Stimulated activated CD8-positive, alpha-beta memory T cell treated with anti-CD3 and anti-CD28 coated beads, Interleukin-4, amount 100 ng/mL, for 4 hours (primary cell): Measurements from ENCODE around the gene CD300LD.

Source experiments
- DNase-seq, 2 donors: peaks; one replicate each; pipeline ENCODE4 v3.0.0-alpha.2; 2020; ENCODE audit warnings: low read depth in 2 of 2, low spot score in 1 of 2

Gene CD300LD

DNA sequence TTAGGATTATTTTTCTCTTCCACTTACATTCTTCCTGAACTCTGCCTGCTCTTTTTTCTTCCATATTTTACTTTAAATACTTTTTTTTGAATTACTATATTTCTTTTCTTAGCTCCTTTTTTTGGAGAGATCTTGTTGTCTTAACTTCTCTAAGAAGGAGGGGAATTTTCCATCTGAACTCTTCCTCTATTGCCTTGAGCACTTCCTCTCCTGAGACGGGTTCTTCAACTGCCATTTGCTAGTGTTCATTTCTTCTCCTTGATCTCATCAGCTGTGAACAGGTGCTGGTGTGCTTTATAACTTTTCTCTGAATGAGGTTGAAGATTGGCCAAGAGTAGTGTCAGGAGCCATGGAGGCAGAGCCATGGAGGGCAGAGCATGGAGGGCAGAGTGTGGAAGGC, 15.1 kb upstream of the CD300LD start:
- no peak for DNase-seq

DNA sequence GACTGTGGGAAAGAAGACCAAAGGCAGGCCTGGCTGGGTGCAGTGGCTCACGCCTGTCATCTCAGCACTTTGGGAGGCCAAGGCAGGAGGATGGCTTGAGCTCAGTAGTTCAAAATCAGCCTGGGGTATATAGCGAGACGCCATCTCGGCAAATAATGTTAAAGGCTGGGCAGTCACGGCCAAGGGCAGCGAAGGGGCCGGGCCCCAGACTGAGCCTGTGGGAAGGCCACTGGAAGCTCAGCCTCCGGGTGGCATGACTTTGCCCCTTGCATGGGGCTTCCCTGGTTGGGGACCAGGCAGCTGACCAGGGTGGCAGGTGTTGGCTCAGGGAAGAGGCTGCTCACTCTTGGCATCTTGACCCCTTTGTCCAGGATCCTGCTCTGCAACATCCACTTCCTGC, 14.0 kb upstream of the CD300LD start:
- no peak for DNase-seq

DNA sequence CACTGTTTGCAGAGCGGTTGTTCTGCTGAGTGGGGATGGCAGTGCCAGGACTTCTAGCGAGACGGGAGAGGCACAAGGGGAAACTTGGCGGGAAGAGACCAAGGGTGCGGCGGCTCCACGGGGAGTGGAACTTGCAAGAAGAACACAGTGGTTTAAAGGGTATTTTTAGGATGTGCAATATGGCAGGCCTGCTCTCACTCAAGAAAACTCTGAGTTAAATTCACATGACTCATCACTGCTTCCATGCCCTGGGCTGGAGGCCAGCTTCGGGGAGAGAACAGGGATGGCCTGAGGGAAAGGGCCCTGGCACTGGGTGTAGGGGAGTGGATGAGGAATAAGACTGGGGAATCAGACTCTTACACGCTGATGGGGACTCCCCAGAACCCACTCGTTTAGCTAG, 13.3 kb upstream of the CD300LD start:
- DNase-seq = no peak

DNA sequence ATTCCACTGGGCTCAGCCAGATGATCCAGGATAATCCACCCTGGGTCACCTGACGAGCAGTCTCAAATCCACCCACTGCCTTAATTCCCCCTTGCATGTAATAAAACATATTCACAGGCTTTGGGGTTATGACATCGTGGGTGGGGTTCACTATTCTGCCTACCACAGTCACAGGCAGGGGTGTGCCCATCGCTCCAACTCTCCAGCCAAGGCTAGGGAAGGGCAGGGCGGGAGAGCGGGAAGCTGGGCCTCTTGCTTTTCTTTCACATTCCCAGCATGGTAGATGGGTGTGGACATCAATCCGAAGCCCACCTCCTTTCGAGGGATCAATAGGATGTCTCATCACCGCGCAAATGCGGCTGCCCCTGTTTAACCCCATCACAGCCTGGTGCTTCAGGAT, 12.7 kb upstream of the CD300LD start:
- no peak for DNase-seq

DNA sequence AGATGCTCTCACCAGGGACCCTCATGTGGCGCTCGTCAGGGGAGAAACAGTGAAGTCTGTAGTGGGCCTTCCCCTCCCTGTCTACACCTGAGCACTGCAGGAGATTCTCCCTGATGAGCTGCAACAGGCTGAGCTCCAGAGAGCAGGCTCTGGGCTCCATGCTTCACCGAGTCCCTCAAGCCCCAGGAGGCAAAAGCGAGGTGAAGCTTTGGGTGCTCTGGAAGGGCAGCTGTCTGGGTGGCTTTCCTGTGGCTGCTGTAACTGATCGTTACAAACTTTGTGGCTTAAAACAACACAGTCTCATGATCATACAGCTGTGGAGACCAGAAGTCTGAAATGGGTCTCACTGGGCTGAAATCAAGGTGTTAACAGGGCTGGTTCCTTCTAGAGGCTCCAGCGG, 12.1 kb upstream of the CD300LD start:
- DNase-seq = no peak

DNA sequence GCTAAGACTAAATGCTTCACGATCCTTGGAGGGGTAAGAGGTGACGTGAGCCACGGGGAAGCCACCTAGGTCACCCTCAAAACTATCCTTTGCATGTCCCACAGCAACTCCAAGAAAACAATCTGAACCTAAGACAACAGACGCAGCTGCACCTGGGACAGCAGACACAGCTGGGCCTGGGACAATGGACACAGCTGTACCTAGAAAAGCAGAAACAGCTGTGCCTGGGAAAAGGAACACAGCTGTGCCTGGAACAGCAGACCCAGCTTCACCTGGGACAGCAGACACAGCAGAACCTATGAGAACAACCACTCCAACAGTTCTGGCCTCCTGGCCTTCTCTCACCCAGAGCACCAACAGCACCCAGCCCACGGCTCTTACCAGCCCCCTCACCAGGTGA, 11.7 kb upstream of the CD300LD start:
- DNase-seq = no peak

DNA sequence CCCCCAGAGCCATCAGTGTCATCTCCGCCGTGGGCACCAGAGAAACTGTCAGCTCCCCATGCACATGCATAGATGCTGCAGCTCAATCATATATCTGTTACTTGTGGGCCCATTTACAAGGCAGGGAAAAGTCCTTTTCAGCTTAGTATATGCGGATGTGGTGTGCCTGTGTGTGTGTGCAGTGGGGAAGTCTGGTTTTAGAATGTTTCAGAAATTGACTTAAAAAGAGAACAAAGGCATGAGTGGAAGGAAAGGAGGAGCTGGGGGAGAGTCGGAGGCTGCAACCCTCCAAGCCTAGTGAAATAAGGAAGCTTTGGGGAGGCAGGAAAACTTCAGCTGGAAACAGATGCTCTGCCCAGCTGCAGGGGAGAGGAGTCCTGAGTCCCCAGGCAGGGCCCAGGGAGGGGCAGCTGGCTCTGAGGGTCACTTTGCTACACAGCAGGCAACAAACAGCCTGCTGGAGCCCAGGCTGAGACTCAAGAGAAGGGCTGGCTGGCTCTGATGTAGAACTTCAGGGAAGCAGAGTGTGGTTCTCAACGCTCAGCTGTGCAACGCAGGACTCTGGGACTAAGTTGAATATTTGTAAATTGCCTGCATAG, 11.1 kb upstream of the CD300LD start:
- DNase-seq = no peak

DNA sequence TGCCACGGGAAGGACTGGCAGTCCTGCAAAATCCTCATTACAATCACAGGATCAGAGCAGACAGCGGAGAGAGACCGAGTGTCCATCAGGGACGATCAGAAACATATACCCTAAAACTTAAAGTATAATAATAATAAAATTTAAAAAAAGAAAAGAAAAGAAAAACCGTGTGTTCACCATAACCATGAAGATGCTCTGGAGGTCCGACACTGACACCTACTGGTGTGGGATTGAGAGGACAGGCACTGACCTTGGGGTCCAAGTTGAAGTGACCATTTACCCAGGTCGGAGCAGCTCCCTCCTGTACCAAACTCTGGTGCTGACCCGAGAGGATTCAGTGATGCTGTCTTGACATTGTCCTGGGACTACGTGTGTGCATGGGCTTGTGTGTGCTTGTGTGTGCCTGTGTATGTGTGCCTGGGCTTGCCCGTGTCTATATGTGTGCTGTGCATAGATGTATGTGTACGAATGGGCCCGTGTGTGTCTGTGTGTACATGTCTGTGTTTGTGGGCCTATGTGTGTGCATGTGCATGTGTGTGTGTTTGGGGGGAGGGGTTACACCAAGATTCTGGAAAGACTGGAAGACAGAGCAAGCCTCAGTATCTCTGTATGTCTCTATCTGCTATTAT, 10.0 kb upstream of the CD300LD start:
- DNase-seq = no peak

DNA sequence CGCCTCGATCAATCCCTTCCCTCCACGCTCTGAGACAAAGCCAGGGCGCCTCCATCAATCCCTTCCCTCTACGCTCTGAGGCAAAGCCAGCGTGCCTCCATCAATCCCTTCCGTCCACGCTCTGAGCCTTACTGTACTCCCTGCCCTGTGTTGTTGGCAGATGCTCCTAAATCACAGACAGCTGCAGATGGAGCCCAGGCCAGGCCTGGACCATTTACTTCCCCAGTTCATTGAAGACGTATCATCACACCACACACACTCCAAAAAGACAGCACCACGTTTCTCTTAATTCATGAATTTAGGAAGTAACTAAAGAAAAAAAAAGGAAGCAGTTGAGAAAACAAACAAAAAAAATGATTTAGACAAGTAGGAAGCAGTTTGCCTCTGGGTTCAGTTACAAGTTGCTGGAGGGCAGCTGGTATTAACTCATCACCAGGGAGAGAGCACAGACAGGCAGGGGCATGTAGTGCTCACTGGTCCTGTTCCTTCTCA, 7.4 kb upstream of the CD300LD start:
- no peak for DNase-seq

DNA sequence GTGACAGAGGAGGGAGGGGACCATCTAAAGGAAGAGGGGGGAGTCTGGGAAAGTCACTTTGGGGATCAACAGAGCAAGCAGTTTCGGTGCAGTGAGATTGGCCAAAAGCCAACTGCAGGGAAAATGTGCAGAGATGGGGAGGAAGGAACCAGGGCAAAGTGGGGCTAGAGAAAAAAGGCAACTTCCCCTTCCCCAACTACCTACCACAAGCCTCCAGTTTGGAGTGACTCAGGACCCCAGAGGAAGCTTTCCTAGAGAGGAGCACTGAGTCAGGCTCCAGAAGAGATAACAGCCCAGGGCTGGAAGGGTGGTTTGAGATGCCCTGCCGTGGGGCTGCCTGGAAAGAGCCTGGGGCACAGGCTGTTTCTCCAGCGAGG, 6.9 kb upstream of the CD300LD start:
- DNase-seq = no peak

DNA sequence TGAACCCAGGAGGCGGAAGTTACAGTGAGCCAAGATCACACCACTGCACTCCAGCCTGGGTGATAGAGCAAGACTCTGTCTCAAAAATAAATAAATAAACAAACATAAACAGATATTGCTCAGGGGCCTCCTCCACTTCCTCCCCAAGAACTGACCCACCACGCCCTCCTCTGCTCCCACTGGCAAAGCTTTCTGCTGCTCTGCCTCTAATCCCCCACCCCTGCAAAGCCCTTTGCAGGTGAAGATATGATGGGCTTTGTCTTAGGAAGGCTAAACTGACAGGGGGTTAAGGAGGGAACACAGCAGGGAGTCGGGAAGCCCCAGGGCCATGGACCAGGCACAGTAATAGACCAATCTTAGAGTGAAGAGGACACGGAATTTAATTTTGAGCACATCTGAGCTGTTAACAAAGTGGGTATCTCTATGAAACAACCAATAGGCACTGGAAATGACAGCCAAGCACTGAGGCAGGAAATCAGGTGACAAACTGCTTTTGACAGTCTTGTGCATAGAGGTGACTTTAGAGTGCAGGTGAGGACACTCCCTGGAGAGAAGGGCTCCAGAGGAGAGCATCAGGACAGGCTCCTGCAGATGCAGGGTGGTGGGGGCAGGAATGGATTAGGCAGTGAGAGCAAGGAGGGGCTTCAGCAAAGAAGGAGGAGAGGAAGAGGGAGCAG, 6.4 kb upstream of the CD300LD start:
- DNase-seq = no peak

DNA sequence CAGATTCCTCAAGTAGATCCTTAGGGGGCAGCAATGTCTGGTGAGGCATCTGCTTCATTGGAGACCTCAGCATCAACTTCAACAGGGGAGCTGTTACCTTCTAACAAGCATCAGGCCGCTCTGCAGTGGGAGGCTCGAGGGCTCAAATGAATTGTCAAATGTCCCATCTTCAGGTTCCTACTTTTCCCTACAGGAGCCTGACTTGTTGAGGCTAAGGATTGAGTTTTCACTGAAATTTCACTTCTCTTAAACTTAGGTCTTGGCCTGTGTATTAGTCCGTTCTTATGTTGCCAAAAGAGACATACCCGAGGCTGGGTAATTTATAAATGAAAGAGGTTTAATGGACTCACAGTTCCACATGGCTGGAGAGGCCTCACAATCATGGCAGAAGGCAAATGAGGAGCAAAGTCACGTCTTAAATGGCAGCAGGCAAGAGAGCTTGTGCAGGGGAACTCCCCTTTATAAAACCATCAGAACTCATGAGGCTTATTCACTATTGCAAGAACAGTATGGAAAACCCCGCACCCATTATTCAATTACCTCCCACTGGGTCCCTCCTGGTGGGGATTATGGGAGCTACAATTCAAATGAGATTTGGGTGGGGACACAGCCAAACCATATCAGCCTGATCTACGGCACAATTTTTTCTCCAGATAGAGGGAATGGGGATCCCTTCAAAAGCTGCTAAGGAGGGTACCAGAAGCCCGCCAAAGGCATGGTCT, 5.1 kb upstream of the CD300LD start:
- no peak for DNase-seq

DNA sequence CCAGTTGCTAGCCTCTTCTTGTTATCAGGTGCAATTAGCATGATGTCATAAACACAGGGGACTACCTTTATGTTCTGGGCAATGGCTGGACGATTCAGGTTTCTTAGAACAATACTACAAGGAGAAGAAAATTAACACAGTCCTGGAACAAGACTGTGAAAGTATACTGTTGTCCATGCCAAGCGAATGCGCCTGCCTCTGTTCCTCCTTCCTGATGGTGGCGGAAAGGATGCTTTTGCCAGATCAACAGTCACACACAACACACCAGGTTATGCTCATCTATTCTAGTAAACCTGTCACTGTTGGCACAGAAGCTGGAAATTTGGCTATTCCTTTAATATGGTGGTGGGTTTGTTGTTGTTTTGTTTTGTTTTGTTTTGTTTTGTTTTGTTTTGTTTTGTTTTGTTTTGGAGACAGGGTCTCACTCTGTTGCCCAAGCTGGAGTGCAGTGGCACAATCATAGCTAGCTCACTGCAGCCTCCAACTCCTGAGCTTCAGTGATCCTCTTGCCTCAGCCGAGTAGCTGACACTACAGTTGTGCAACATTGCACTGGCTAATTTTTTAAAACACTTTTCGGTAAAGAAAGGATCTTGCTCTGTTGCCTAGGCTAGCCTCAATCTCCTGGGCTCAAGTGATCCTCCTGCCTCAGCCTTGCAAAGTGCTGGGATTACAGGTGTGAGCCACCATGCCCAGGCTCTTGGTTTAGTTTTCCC, 3.1 kb upstream of the CD300LD start:
- DNase-seq = no peak

DNA sequence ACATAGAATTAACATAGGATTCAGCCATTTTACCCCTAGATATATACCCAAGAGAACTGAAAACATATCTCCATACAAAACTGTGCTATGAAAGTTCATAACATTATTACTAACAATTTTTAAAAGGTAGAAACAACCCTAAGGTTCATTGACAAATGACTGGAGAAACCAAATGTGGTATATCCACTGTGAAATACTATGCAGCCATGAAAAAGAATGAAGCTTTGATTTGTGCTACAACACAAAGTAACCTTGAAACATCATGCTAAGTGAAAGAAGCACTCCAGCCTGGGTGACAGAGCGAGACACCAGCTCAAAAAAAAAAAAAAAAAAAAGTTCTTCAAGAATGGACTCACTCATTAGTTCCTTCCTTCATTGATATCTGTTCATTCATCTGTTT, 580 bp downstream of the CD300LD start:
- DNase-seq = no peak

DNA sequence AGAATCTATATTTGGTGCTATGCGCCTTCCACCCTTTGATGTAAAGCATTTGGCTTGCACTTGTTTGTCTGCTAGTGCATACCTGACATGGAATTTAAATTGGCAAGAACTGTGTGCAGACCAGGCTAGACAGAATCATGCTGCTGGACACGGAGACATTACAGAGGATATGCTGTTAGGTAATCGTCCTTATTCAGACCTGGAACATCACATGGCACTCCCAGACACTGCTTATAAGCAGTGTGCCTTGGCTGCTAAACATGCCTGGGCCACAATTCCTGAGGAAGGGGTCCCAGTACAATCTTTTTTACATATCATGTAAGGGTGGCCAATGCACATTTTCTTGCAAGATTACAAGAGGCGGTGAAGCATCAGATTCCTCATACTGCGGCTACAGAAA, 6.4 kb downstream of the CD300LD start:
- no peak for DNase-seq

DNA sequence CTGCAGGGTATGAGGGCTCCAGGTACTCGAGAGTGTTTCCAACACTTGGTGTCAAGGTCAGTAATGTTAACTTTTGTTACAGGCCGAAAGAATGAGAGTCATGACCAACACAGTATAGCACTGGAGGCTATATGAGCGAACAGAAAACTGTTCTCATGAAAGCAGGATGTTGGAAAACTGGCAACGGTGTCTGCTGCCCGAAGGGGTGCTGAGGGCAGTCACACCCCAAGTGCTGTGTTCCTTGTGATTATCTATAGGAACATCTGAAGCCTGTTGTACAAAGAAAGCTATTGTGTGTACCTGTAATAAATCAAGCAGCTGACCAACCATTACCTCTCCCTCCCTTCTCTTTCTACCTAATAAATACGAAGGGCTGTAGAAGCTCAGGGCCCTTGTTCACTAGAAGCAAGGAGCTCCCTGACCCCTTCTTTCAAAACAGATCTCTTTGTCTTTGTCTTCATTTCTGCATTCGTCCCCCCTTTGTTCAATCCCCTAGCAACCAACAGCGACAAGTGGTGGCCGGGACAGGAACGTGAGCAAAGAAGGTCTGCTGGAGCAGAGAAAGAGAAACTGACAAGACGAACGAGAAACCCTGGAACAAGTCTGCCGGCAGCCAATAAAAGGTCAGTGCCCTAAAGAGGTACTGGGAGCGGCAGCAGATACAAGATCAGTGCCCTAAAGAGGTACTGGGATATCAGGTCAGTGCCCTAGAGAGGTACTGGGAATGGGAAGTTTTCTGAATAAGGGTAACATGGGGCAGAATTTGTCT, 7.6 kb downstream of the CD300LD start:
- DNase-seq = no peak

DNA sequence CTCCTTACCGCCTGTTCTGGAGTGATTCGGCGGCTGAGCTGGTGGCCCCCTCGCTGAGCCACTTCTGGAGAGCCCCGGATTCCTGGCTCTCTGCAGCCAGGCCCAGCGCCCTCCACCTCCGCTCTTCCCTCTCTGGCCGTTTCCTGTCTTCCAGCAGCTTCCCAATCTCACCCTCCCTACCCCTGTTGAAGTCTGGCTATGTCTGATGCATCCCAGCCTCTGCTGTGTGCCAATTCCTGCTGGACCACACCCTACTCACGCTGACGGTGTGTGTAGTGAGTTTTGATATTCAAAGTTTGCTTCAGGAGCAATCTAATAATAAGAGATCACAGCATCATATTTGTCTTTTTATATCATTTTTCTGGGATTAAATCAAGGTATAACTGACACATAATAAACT, 9.4 kb downstream of the CD300LD start:
- no peak for DNase-seq

DNA sequence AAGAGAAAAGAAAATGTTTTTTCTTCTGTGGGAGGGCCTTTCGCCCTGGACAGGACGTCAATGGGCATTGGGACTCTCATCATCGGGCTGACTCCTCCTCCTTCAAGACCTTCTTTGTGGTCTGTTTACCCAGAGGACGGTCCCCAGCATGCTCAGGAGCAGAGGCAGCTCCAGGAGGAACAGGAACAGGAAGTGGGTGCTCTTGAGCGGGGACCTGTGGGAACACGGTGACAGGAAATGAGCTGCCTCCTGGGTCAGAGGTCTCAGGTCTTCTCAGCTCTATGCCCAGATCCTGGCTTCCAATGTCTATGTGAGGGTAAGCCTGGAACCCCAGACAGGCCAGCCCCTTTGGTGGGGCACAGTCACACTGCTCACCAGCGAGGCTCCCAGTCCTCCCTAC, 12.2 kb downstream of the CD300LD start:
- DNase-seq = no peak

DNA sequence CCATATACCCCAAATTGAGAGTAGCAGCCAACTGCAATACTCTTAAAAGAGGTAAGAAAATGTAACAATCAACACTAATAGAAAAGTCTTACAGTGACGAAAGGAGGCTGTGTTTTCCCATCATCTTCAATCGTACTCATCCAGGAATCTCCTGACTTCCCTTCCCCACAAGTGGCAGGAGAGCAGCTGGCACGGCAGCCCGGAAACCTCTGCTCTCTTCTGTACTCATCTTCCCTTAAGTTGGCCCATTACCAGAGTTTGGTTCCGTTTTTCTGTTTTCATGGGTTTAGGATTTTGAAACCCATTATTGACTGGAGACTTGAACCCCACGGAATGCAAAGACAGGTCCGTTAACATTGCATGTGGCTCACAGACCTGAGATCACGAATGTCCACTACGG, 13.1 kb downstream of the CD300LD start:
- DNase-seq = no peak

DNA sequence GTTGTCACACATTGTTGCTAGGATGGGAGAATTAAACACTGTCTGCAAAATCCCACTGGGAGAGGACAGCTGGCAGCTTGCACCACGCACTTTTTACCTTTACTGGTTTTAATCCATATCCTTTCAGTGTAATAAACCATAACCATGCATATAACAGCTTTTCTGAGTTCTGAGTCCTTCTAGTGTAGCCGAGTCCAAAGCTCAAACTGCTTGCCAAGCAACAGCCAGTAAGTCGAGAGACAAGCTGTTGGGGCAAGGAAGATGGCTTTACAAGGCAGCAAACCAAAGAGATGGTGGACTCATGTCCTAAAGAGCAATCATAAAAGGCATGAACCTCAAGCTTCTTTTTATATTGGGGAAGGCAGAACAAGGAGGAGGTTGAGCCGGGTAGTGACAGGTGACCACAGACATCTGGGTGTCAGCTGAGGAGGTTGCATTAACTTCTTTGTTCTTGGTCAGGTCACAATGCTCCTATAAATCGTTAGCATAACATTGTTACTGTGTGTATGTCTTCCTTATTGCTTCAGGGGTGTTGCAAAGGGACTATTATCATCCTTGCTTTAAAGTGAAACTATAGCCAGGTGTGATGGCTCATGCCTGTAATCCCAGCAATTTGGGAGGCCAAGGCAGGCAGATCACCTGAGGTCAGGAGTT, 17.5 kb downstream of the CD300LD start:
- DNase-seq = no peak
